Measurements from ENCODE around the gene TIGAR.

The TIGAR gene

DNA sequence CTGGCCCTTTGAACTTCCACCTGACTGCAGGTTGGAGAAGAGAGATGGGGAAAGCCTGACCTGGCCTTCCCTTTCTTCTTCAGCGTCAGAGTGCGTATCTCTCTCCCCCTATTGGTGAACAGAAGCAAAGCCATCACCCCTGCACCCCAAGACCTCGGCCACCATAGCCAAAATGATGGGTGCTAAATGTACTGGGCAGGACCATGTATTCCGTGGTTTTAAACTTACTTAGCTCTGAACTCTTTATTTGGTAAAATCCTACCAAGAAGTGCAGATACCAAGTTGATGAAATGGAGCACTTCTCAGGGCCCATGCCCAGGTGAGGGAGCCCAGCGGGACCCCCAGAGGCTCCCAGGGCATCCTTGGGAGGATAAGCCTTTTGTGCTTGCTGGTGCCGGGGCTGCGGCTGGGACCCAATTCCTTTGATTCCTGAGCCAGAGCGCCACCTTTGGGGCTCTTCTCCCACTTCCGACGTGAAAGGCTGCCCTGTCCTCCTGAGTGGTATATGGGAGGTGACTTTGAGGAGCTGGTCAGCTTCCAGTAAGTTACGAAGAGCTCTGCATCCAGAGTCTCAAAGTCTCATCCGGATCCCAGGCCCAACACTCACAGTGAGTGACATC, 38.0 kb upstream of the TIGAR start:
- DNase-seq (ENCODE audit: low read depth) = no peak

- no peak for DNase-seq (ENCODE audit: low read depth)
These were observed 37.3 kb upstream of the TIGAR start for GRCh38 chr12:4283512-4284255.

GRCh38 chr12:4284306-4284705, 36.7 kb upstream of the TIGAR start:
- no peak for DNase-seq (ENCODE audit: low read depth)

- no peak for DNase-seq (ENCODE audit: low read depth)
These were observed 35.9 kb upstream of the TIGAR start for GRCh38 chr12:4285070-4285469.

- DNase-seq (ENCODE audit: low read depth) = no peak
These were observed 34.8 kb upstream of the TIGAR start for GRCh38 chr12:4286228-4286627.

GRCh38 chr12:4286771-4287317, 34.2 kb upstream of the TIGAR start:
- DNase-seq (ENCODE audit: low read depth) = no peak

DNA sequence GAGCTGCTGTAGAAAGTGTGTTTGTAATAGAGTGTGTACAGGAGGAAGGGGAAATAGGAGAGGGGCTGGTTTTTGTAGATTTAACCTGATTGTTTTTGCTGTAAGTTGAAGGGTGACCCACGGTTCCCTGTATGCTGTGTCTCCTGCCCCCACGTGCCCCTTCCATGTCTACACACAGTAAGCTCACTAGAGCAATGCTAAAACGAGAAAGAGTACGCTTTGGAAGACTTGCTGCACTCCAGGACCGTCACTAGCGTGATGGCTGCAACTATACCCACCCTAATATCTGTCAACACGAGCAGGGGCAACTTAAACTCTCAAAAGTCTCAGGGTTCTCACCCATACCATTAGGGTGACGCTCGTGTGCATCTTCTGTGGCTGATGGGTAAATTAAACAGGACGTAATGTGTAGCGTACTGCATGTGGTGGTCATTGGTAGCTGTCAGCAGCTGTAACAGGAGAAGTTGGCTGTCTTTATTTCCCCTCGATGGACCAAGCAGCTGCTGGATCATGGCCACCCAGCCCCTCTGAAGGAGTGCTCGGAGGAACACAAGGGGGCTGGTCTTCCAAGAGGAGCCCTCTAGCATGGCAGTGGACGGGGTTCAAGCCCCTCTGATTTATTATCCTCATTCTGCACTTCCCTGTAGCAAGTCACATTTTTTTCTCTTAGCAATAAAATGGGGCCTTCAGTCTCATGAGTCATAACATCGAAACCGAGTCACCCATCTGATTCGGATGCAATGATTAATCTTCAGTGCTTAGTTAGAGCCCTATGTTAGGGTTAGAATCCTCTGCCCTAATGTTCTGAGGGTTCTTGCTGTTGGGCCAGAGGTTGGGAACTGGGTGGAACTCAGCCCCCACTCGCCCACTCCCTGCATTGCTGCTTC, 33.4 kb upstream of the TIGAR start:
- peak; percentile 36 for DNase-seq (ENCODE audit: low read depth)

DNA sequence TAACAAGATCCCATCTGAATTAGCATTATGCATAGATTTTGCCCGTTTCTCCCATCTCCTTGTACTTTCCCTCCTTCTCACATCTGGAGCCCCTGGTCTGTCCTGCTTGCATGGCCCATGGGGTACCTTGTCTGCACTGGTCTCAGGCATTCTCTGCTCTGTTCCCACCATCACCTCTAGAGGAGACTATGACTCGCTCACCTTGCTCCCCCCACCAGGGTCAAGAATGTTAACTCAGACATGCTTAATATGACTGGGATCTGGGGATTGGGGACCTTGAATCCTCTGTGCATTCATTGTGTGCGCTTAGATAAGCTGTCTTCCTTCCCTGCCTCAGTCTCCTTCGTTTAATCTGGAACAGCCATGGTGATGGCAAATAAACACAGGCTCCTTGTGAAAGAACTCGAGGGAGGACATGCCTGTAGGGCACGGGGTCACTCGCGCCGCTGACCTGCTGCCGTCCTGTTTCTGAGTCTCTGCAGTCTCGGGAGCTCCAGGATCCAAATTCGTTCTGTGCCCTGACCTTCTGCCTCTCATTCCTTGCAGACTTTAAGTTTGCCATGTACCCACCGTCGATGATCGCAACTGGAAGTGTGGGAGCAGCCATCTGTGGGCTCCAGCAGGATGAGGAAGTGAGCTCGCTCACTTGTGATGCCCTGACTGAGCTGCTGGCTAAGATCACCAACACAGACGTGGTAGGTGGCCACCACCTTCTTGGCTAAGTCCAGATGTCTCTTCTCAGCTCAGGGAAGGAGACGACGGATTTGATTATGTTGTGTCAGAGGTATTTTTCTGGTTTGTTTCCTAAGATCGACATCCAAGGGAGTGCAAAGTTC, 32.5 kb upstream of the TIGAR start:
- no peak for DNase-seq (ENCODE audit: low read depth)

DNA sequence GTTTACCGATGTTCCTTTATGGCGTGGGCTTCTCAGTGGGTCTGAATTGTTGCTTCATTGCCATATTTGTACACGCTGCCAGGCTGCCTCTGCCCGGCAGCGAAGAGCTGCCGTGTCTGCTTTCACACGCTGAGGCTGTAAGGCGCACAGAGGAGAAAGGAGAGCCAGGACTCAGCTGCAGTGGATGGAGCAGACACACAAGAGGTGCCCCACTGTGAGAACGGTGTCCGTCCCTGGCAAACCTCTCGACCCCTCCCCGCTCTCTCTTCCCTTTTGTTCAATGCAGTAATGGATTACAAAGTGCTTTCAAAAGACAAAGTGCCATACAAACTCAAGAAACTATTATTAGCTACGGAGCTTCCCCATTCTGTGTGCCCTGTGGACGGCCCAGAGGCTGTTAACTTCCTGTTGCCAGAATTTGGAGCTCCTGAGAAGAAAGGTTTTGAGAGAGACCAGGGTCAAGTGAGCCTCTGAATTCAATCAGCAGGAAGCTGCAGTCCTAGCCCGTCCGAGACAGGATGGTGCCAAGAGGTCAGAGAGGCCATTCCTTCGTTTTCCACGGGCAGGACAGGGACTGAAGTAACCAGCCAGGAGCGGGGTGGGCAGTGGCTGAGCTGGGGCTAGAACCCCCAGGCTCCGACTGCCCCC, 31.7 kb upstream of the TIGAR start:
- DNase-seq (ENCODE audit: low read depth) = no peak

DNA sequence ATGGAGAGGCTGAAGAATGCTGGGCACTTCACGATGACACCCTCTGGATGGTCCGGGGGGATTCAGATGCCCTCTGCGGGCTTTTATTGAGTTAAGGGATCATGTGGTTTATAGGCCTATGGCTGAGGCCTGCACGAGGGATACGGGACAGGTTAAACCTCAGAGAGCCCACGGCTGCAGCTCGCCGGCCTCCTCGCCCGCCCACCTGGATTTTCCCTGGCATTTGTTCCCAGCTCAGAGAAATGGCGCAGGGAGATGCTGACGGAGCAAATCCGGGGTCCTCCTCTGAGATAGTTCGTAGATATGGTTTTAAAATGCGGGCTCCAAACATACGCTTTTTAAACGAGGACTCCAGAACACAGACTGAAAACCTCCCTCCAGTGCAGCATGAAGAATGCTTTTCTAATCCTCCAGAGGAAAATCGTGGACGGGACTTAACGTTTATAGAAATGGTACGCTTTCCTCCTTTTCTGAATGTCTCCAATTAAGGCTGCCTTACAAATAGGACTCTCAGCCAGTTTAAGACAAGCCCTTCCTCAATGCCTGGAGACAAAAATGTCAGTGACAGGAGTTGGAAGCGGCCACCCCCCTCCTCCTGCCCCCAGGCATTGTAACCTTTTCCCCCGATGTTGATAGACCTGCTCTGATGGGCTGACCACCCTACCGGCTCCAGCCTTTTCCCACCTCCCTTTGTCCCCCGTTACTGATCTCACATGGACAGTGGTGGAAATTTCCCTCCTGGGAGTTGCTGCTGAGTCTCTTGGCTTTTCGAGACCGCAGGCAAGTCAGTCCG, 30.8 kb upstream of the TIGAR start:
- DNase-seq (ENCODE audit: low read depth) = no peak

GRCh38 chr12:4292341-4293073, 28.5 kb upstream of the TIGAR start:
- no peak for DNase-seq (ENCODE audit: low read depth)

DNA sequence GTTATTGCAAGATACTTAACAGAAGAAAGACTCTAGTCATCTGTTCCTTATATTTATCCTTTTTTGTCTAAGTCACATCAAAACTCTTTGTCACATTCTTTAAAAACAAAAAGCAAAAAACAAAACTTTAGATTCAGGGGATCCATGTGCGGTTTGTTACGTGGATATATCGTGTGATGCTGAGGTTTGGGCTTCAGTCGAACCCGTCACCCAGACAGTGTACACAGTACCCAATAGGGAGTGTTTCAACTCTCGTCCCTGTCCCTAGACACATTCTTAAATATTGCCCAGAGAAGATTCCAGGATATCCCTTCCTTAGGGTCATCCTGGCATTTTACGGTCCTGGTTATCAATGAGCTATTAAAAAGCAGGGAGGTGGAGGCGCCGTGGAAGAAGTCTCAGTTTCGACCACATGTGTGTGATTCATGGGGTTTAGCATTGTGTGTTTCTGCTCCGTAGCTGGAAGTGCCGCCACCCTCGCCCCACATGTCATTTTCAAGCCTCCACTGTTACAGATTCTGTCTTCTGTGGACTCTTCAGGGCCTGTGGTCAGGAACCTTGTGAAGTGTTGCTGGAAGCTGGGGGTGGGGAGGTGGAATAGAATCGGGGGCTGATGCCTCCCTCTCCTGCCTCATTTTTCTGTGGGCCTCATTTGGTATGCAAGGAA, 27.6 kb upstream of the TIGAR start:
- no peak for DNase-seq (ENCODE audit: low read depth)

- DNase-seq (ENCODE audit: low read depth) = no peak
These were observed 27.0 kb upstream of the TIGAR start for GRCh38 chr12:4293966-4294505.

- DNase-seq (ENCODE audit: low read depth) = no peak
These were observed 24.3 kb upstream of the TIGAR start for GRCh38 chr12:4296751-4297150.

DNA sequence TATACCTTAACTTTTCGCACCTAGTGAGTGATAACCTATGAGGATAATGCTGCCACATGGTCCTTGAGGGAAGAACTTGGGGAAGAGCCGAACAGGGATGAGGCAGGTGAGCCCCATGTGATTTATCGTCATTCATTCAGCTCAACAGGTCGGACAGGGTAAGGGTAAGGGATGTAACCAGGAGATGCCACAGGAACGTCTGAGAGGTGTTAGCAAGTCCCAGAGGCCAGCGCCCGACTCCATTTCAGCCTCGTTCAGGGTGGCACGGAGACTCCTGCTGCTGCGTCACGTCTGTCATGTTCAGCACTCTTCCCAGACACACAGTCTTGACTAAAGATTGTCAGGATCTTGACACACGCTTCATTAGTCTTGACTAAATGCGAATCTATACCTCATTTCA, 23.4 kb upstream of the TIGAR start:
- DNase-seq (ENCODE audit: low read depth) = no peak

DNA sequence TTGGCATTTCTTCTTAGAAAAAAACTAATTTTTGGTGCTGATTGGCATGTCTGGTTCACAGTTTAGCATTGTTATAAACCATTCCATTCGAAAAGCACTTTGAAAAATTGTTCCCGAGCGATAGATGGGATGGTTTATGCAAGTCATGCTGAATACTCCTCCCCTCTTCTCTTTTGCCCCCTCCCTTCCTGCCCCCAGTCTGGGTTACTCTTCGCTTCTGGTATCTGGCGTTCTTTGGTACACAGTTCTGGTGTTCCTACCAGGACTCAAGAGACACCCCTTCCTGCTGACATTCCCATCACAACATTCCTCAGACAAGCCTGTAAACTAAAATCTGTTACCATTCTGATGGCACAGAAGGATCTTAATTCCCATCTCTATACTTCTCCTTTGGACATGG, 20.1 kb upstream of the TIGAR start:
- no peak for DNase-seq (ENCODE audit: low read depth)

DNA sequence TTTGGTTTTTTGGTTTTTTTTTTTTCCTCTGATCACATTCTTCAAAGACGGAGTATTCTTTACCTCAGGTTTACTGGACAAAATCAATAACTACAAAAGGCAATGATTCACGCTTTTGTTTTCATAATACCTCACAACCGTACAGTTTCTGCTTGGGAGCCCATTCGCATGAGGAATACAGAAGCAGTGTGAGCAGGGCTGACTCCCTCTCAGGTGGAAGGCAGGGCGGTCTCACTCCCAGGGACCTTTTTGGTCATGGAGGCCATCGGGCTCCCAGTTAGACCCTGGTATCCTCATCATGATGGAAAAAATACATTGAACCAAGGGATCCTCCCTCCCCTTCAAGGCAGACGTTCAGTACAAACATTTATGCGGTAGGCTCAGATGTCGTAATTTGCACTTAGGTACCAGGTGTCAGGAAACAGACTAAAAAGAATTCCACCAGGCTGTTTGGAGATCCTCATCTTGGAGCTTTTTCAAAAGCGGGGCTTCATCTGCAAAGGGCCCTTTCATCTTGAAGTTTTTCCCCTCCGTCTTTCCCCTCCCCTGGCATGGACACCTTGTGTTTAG, 19.0 kb upstream of the TIGAR start:
- DNase-seq (ENCODE audit: low read depth) = no peak

DNA sequence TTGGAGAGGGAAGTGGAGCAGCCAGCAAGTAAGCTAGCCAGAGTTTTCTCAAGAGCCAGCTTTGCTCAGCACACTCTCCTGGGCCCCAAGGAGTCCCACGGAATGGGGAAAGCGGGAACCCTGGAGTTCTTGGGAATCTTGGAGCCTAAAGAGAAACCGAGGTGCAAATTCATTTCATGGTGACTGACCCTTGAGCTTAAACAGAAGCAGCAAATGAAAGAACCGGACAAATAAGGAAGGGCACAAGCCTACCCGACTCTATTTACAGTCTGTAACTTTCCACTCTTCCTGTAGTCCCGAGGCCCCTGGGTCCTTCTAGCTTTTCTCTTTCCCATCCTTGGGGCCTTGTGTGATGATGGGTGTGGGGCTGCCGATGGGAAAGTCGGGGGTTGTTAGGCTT, 18.1 kb upstream of the TIGAR start:
- DNase-seq (ENCODE audit: low read depth) = no peak

- DNase-seq (ENCODE audit: low read depth) = no peak
These were observed 17.3 kb upstream of the TIGAR start for GRCh38 chr12:4303750-4304149.

Data from iris pigment epithelial cell (primary cell).